Body of pancreas (tissue), 4 donors: Measurements from ENCODE around the gene MRPL50. TPM values are rescaled to one million over a fixed set of nuclear protein-coding genes. Genes with fewer than 3 reads are reported as not detected.

Experiments
- ATAC-seq: fragments of 150-250 bp; one replicate; pipeline ENCODE4 v1.9.1; 2016
- DNase-seq, 4 donors: peaks; one replicate each; pipeline ENCODE4 v3.0.0-alpha.2; 2019
- H3K27ac ChIP-seq, 4 donors: fragments of 200-600 bp; sonication (generic); 1 replicate in 3 of 4; 2 replicates in 1 of 4; pipeline versions ENCODE4 v1.5.1 to v1.6.1; 2016 to 2019; ENCODE audit warnings: mild to moderate bottlenecking in 1 of 4, mixed read lengths in 1 of 4, moderate library complexity in 1 of 4
- H3K27me3 ChIP-seq, 2 donors: fragments of 200-600 bp; sonication (generic); one replicate each; pipeline ENCODE4 v1.6.0; 2016; ENCODE audit warnings: mild to moderate bottlenecking in 1 of 2
- H3K36me3 ChIP-seq, 2 donors: fragments of 200-600 bp; sonication (generic); replicated peaks in 1 of 2; 2 replicates each; pipeline ENCODE4 v1.5.1; 2016; ENCODE audit warnings: low read depth in 2 of 2; ENCODE audit not compliant: insufficient read depth in 1 of 2
- H3K4me1 ChIP-seq: fragments of 200-600 bp; sonication (generic); one replicate; pipeline ENCODE4 v1.6.0; 2016
- H3K4me3 ChIP-seq, 2 donors: fragments of 200-600 bp; sonication (generic); 1 replicate in 1 of 2; 2 replicates in 1 of 2; pipeline ENCODE4 v1.5.1; 2016 to 2019
- H3K9me3 ChIP-seq, 3 donors: fragments of 200-600 bp; sonication (generic); 1 replicate in 2 of 3; 2 replicates in 1 of 3; pipeline ENCODE4 v1.5.1; 2016
- CTCF ChIP-seq, 7 experiments: fragments of 450-650 bp in 4 of 7; fragments of 200-600 bp in 3 of 7; sonication (generic) in 3 of 7; IDR thresholded peaks; one replicate each; pipeline ENCODE4 v1.5.1; 2016 to 2019; ENCODE audit warnings: antibody characterized with exemption in 7 of 7
- POLR2A ChIP-seq, 3 donors: fragments of 450-650 bp; IDR thresholded peaks; one replicate each; pipeline ENCODE4 v1.6.1; 2016; ENCODE audit warnings: antibody characterized with exemption in 3 of 3, mild to moderate bottlenecking in 2 of 3
- WGBS, 2 donors: methylation state at CpG; one replicate each; pipeline ENCODE4 v1.1.5; 2017; 5-methylcytosine and 5-hydroxymethylcytosine counted together
- intact Hi-C: fragments of 100-400 bp; cut with DNase I; formaldehyde crosslinking; loops from one replicate; pipeline ENCODE4 v1.15.1; 2023
- total RNA-seq, 2 donors: library from RNA; depleted of rRNA; stranded (reverse); fragments of >200 nt; gene quantifications; one replicate each; pipeline ENCODE4 v1.1.0, GENCODE V29; 2016

Gene MRPL50
- total RNA-seq, 2 donors from 2014 or later, result 3.6 to 7.3 TPM

DNA sequence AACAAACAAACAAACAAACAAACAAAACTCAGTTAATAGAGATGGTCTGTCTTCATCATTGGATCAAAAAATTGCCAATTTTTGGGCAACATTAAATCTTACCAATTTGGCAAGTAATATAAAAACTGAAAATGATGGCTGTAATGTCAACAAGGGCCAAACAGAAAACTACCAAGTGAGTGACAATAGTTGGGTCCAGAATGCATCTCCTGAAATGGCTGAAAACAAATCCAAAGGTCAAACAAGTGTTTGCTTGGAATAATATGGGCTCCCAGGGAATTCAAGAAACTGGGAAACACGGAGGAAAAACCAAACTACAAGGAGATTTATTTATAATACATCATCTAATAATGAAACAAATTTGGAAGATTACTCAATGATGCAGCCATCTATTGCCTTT lies 38.7 kb downstream of the MRPL50 start:
- ATAC-seq (no peak), DNase-seq (no peak)
- intact Hi-C loops, result no loop called here
- Histone ChIP-seq H3K9me3 (no peaks in the 10 kb centered on the region), H3K36me3 (no peaks in the 10 kb centered on the region), H3K4me1 (peaks cover 7% of the 10 kb centered on the region), H3K4me3 (no peak overlapping the region), H3K27me3 (no peaks in the 10 kb centered on the region), H3K27ac (no peak overlapping the region)
- 62 to 77% methylated on average over 1 of the region's 1 CpG for WGBS, 2 donors
- TF ChIP-seq POLR2A (IDR thresholded peaks at IDR 0.05) (no peak), CTCF (IDR thresholded peaks at IDR 0.05) (no peak)

DNA sequence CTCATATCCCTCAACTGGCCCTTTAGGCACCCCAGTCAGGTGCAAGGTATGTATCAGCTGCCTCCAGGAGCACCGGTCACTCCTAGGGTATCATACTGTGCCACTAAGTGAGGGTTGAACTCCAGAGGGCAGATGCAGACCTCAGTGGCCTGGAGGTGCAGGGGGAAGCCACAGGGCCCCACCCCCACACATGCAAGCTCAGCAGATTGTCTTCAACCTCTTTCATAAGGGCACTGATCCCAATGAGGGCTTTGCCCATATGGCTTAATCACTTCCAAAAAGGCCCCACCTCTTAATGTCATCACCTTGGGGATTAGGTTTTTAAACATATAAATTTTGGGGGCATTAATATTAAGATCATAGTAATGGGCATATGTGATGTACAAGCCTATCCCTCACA lies 41.8 kb downstream of the MRPL50 start:
- no peaks in the 10 kb centered on the region for H3K36me3 ChIP-seq
- TF ChIP-seq POLR2A (IDR thresholded peaks at IDR 0.05), result no peak
- TF ChIP-seq CTCF (IDR thresholded peaks at IDR 0.05), result no peak
- no peak for DNase-seq
- intact Hi-C loops, result no loop called here
- no peak for ATAC-seq
- WGBS, 2 donors, result 30 to 50% methylated on average over 1 of the region's 1 CpG
- H3K27me3 ChIP-seq, result no peaks in the 10 kb centered on the region
- peaks cover 16% of the 10 kb centered on the region for H3K4me1 ChIP-seq
- H3K9me3 ChIP-seq, result no peaks in the 10 kb centered on the region
- H3K27ac ChIP-seq, result no peak overlapping the region
- H3K4me3 ChIP-seq, result no peak overlapping the region

- no peak for TF ChIP-seq POLR2A (IDR thresholded peaks at IDR 0.05)
- TF ChIP-seq CTCF (IDR thresholded peaks at IDR 0.05), result no peak
- peak overlapping the region in 3 of 4 donors; percentile 9 to 42 (median 14) for H3K27ac ChIP-seq
- peaks cover 16% of the 10 kb centered on the region for H3K4me1 ChIP-seq
- no peaks in the 10 kb centered on the region for H3K36me3 ChIP-seq
- no peaks in the 10 kb centered on the region for H3K9me3 ChIP-seq
- ATAC-seq (no peak), DNase-seq (no peak)
- 49 to 63% methylated on average over 6 to 7 of the region's 7 CpGs for WGBS, 2 donors
- no peak overlapping the region for H3K4me3 ChIP-seq
- intact Hi-C loops, result no loop called here
- H3K27me3 ChIP-seq, result no peaks in the 10 kb centered on the region
These were observed 43.4 kb downstream of the MRPL50 start for GRCh38 chr9:101354765-101355708.

DNA sequence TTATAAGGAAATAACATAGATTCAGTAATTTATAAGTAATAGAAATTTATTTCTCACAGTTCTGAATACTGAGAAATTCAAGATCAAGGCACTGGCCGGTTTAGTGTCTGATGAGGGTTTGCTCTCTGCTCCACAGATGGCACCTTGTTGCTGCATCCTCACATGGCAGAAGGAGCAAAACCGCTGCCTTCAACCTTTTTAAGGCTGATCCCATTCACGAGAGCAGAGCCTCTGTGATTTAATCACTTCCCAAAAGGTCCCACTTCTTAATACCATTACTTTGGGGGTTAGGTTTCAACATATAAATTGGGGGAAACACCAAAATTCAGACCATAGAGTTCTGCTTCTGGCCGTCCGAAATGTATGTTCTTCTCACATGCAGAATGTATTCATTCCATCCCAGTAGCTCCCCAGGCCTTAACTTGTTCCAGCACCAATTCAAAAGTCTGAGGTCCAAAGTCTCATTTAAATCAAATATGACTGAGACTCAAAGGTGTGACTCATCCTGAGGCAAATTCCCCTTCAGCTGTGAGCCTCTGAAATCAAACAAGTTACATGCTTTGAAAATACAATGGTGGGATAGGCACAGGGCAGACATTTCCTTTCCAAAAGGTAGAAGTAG lies 44.2 kb downstream of the MRPL50 start:
- H3K4me1 ChIP-seq, result peaks cover 16% of the 10 kb centered on the region
- intact Hi-C loops, result no loop called here
- ATAC-seq (peak; percentile 83), DNase-seq (peak in 2 of 4 donors; percentile 35 to 36)
- no peaks in the 10 kb centered on the region for H3K9me3 ChIP-seq
- H3K27ac ChIP-seq, result peak overlapping the region in 3 of 4 donors; percentile 9 to 42 (median 14)
- 75 to 85% methylated on average over 5 of the region's 5 CpGs for WGBS, 2 donors
- no peak overlapping the region for H3K4me3 ChIP-seq
- no peaks in the 10 kb centered on the region for H3K36me3 ChIP-seq
- TF ChIP-seq POLR2A (IDR thresholded peaks at IDR 0.05) (no peak), CTCF (IDR thresholded peaks at IDR 0.05) (no peak)
- no peaks in the 10 kb centered on the region for H3K27me3 ChIP-seq
